Caco-2 (cell line): ENCODE measurements around the gene TMED1. TPM values are rescaled to one million over a fixed set of nuclear protein-coding genes. Genes with fewer than 3 reads are reported as not detected.

Experiments used
- BruUV-seq: library from RNA; stranded (reverse); fragments of 400-500 nt; replicated peaks from 2 replicates; lab custom pipeline; 2021; lab: Mats Ljungman, UMichigan
- CTCF ChIA-PET: fragments of 300-600 bp; sonication (Branson Sonifier 250); formaldehyde crosslinking; loops from one replicate; lab custom pipeline; 2022; ENCODE audit warnings: antibody characterized with exemption; lab: Charles Lee
- POLR2A ChIA-PET: fragments of 300-600 bp; sonication (Branson Sonifier 250); formaldehyde crosslinking; loops from one replicate; lab custom pipeline; 2022; ENCODE audit warnings: antibody characterized with exemption; lab: Charles Lee
- DNase-seq, 2 experiments: peaks; one replicate each; pipeline versions ENCODE4 v3.0.0 to v3.0.0-alpha.2; 2020 to 2022
- H3K27me3 ChIP-seq: replicated peaks from 2 replicates; pipeline ENCODE4 v1.6.0; 2011; ENCODE audit warnings: low read length; ENCODE audit not compliant: control insufficient read depth, insufficient read depth
- H3K36me3 ChIP-seq: 2 replicates; pipeline ENCODE4 v1.5.1; 2011; ENCODE audit warnings: low read length; ENCODE audit not compliant: control insufficient read depth, insufficient read depth
- H3K4me1 ChIP-seq: fragments of 250-450 bp; sonication (Bioruptor Pico); 2 replicates; pipeline ENCODE4 v1.5.1; 2020; ENCODE audit warnings: mild to moderate bottlenecking
- H3K4me3 ChIP-seq: 2 replicates; pipeline ENCODE4 v1.5.1; 2011; ENCODE audit warnings: low read depth, mild to moderate bottlenecking, control low read depth, low read length
- H3K9me3 ChIP-seq: fragments of 250-450 bp; sonication (Bioruptor Pico); 2 replicates; pipeline ENCODE4 v1.5.1; 2020; ENCODE audit warnings: mild to moderate bottlenecking, moderate library complexity
- H3K27ac Mint-ChIP-seq: one replicate; pipeline ENCODE4 v1.8.0; 2022; ENCODE audit warnings: mixed read lengths; ENCODE audit not compliant: unreplicated experiment
- H3K27me3 Mint-ChIP-seq: one replicate; pipeline ENCODE4 v1.8.0; 2022; ENCODE audit warnings: mixed read lengths; ENCODE audit not compliant: insufficient read depth, unreplicated experiment
- H3K36me3 Mint-ChIP-seq: one replicate; pipeline ENCODE4 v1.8.0; 2022; ENCODE audit warnings: mild to moderate bottlenecking, mixed read lengths; ENCODE audit not compliant: insufficient read depth, unreplicated experiment
- H3K4me1 Mint-ChIP-seq: one replicate; pipeline ENCODE4 v1.8.0; 2022; ENCODE audit warnings: low read depth, mixed read lengths; ENCODE audit not compliant: unreplicated experiment
- H3K4me3 Mint-ChIP-seq: one replicate; pipeline ENCODE4 v1.8.0; 2022; ENCODE audit warnings: mild to moderate bottlenecking, moderate library complexity, mixed read lengths; ENCODE audit not compliant: unreplicated experiment
- H3K9me3 Mint-ChIP-seq: one replicate; pipeline ENCODE4 v1.8.0; 2022; ENCODE audit warnings: mixed read lengths; ENCODE audit not compliant: unreplicated experiment
- CTCF ChIP-seq, 2 experiments: fragments of 200-600 bp in 1 of 2; IDR thresholded peaks; 1 replicate in 1 of 2; 2 replicates in 1 of 2; pipeline versions ENCODE4 v1.5.1 to v1.8.0; 2011 to 2022; ENCODE audit warnings: antibody characterized with exemption in 1 of 2, control low read depth in 1 of 2, inconsistent platforms in 1 of 2, low read depth in 1 of 2, low read length in 1 of 2, mild to moderate bottlenecking in 1 of 2, moderate library complexity in 1 of 2; ENCODE audit not compliant: insufficient read depth in 1 of 2, severe bottlenecking in 1 of 2, unreplicated experiment in 1 of 2
- intact Hi-C: fragments of 100-400 bp; cut with micrococcal nuclease; formaldehyde crosslinking; loops from one replicate; pipeline ENCODE4 v1.10.0; 2022; ENCODE audit not compliant: unreplicated experiment
- microRNA-seq: library from miRNA; unstranded; fragments of <30 nt; microRNA quantifications from one replicate; pipeline ENCODE4 v1.2.0, GENCODE V29; 2022
- total RNA-seq: library from RNA; stranded (reverse); gene quantifications from 2 replicates; pipeline ENCODE4 v1.2.3, GENCODE V29; 2022

Gene TMED1
- total RNA-seq, 1 experiment from 2014 or later, result 41.4 TPM

DNA sequence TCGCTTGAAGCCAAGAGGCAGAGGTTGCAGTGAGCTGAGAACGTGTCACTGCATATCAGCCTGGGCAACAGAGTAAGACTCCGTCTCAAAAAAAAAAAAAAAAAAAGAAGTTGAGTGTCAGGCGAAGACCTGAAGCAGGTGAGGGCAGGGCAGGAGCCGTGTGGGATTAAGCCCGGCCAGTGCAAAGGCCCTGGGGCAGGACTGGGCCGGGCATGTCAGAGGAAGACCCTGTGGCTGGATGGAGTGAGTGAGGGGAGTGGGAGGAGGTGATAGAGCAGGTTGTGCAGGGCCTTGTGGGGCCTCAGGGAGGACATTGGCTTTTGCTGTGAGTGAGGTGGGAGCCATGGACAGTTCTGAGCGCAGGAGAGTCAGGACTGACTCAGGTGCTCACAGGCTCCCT, 47.9 kb downstream of the TMED1 start:
- ChIA-PET CTCF (interaction anchor here (0.6 to 0.9 kb wide), 2 partner anchors 70 to 77 kb away, joined by 3 to 4 read pairs; partner anchors contain the start of gene DNM2), POLR2A (no interaction called here)
- peaks cover 2% of the 10 kb centered on the region; the same call in 1 of the 2 replicates for H3K36me3 ChIP-seq
- Mint-ChIP-seq H3K27ac (no peak overlapping the region), H3K9me3 (no peaks in the 10 kb centered on the region), H3K36me3 (peaks cover 73% of the 10 kb centered on the region), H3K4me3 (no peak overlapping the region), H3K27me3 (no peaks in the 10 kb centered on the region), H3K4me1 (no peaks in the 10 kb centered on the region)
- no peak for TF ChIP-seq CTCF (IDR thresholded peaks at IDR 0.05; ENCODE audit: insufficient read depth in 1 of 2, low read depth in 1 of 2, low read length in 1 of 2, severe bottlenecking in 1 of 2, unreplicated experiment in 1 of 2)
- no peaks in the 10 kb centered on the region for H3K9me3 ChIP-seq
- H3K4me1 ChIP-seq, result no peaks in the 10 kb centered on the region
- DNase-seq, result no peak
- no peak overlapping the region for H3K4me3 ChIP-seq
- intact Hi-C loops, result no loop called here
- no peaks in the 10 kb centered on the region for H3K27me3 ChIP-seq
- BruUV-seq, result no TSS peak

GRCh38 chr19:10784257-10784656, 51.8 kb downstream of the TMED1 start:
- intact Hi-C loops, result no loop called here
- ChIA-PET CTCF (no interaction called here), POLR2A (interaction anchor here (0.6 kb wide), 1 partner anchor 428 kb away, joined by 3 read pairs; no protein-coding TSS in a partner anchor)
- no peaks in the 10 kb centered on the region for H3K9me3 ChIP-seq
- Mint-ChIP-seq H3K36me3 (peaks cover 93% of the 10 kb centered on the region), H3K27me3 (no peaks in the 10 kb centered on the region), H3K4me3 (no peak overlapping the region), H3K27ac (peak overlapping the region; percentile 70), H3K9me3 (no peaks in the 10 kb centered on the region), H3K4me1 (no peaks in the 10 kb centered on the region)
- peaks cover 2% of the 10 kb centered on the region; the same call in 1 of the 2 replicates for H3K36me3 ChIP-seq
- H3K4me3 ChIP-seq, result no peak overlapping the region
- TF ChIP-seq CTCF (IDR thresholded peaks at IDR 0.05; ENCODE audit: insufficient read depth in 1 of 2, low read depth in 1 of 2, low read length in 1 of 2, severe bottlenecking in 1 of 2, unreplicated experiment in 1 of 2), result no peak
- BruUV-seq, result no TSS peak
- DNase-seq, result no peak
- H3K4me1 ChIP-seq, result no peaks in the 10 kb centered on the region
- no peaks in the 10 kb centered on the region for H3K27me3 ChIP-seq

GRCh38 chr19:10782795-10783194, 53.2 kb downstream of the TMED1 start:
- Mint-ChIP-seq H3K27me3 (no peaks in the 10 kb centered on the region), H3K4me1 (no peaks in the 10 kb centered on the region), H3K36me3 (peaks cover 92% of the 10 kb centered on the region), H3K4me3 (no peak overlapping the region), H3K9me3 (no peaks in the 10 kb centered on the region), H3K27ac (no peak overlapping the region)
- ChIA-PET POLR2A (no interaction called here), CTCF (no interaction called here)
- Histone ChIP-seq H3K9me3 (no peaks in the 10 kb centered on the region), H3K36me3 (no peaks in the 10 kb centered on the region; the same call in 1 of the 2 replicates), H3K4me3 (no peak overlapping the region), H3K4me1 (no peaks in the 10 kb centered on the region), H3K27me3 (no peaks in the 10 kb centered on the region)
- BruUV-seq, result no TSS peak
- DNase-seq, result no peak
- TF ChIP-seq CTCF (IDR thresholded peaks at IDR 0.05; ENCODE audit: insufficient read depth in 1 of 2, low read depth in 1 of 2, low read length in 1 of 2, severe bottlenecking in 1 of 2, unreplicated experiment in 1 of 2), result no peak
- intact Hi-C loops, result no loop called here

Small RNA genes lying within 50 kb of the gene (microRNA-seq; reads per million reads assigned to microRNA genes)
- gene MIR199A1 (not detected), gene MIR6793 (1.1 reads per million)

Other genes starting within 250 kb of the TMED1 start
- 191 and 196 TPM in 2 replicates for gene AP1M2, start 248.9 kb downstream of the TMED1 start, total RNA-seq
- gene SLC44A2, start 210.7 kb downstream of the TMED1 start, total RNA-seq, result 119 and 120 TPM in 2 replicates
- 399 and 401 TPM in 2 replicates for gene ILF3, start 181.9 kb downstream of the TMED1 start, total RNA-seq
- gene QTRT1, start 134.8 kb downstream of the TMED1 start, total RNA-seq, result 32.2 and 43.4 TPM in 2 replicates
- gene DNM2, start 118.1 kb downstream of the TMED1 start, total RNA-seq, result 137 and 138 TPM in 2 replicates
- 0.61 and 1.1 TPM in 2 replicates for gene C19orf38, start 12.2 kb upstream of the TMED1 start, total RNA-seq
- 97.9 and 98.4 TPM in 2 replicates for gene CARM1, start 35.3 kb upstream of the TMED1 start, total RNA-seq
- 70.9 and 78.1 TPM in 2 replicates for gene YIPF2, start 92.4 kb upstream of the TMED1 start, total RNA-seq
- 30.4 and 31.1 TPM in 2 replicates for gene TIMM29, start 92.6 kb upstream of the TMED1 start, total RNA-seq
- gene SMARCA4, start 124.8 kb upstream of the TMED1 start, total RNA-seq, result 171 and 180 TPM in 2 replicates